HepG2 (cell line): Measurements from ENCODE around the gene ZNF415. TPM values are rescaled to one million over a fixed set of nuclear protein-coding genes. Genes with fewer than 3 reads are reported as not detected.

Source experiments
- ATAC-seq: fragments of 200-7000 bp; cut with Tn5 transposase; 3 replicates; pipeline ENCODE4 v1.9.1; 2020; ENCODE audit warnings: mild to moderate bottlenecking, moderate library complexity
- BruUV-seq: library from RNA; stranded (reverse); fragments of 400-500 nt; replicated peaks from 2 replicates; lab custom pipeline; 2021; lab: Mats Ljungman, UMichigan
- CTCF ChIA-PET: fragments of 300-600 bp; formaldehyde crosslinking; extraction: SDS; loops from one replicate; lab custom pipeline; 2021; ENCODE audit warnings: low total read pairs, inconsistent platforms, low intra/inter-chr PET ratio; lab: Yijun Ruan, JAX
- POLR2A ChIA-PET: fragments of 350-600 bp; sonication (Branson Sonifier 250); formaldehyde crosslinking; loops from one replicate; lab custom pipeline; 2020; ENCODE audit warnings: antibody characterized with exemption, inconsistent platforms; lab: Yijun Ruan, JAX
- DNase-seq: peaks from one replicate; pipeline ENCODE4 v3.0.0-alpha.2; 2015; ENCODE audit warnings: low spot score
- FAIRE-seq: peaks from 3 replicates; lab custom pipeline; 2011; peaks lifted over from hg19 to GRCh38; lab: Jason Lieb, UNC
- H2AFZ ChIP-seq: one replicate; pipeline ENCODE4 v1.6.1; 2011; ENCODE audit warnings: low read length, inconsistent platforms
- H3K27ac ChIP-seq: fragments of 300-600 bp; 3 replicates; pipeline ENCODE4 v1.8.0; 2011; ENCODE audit warnings: mixed run types, mild to moderate bottlenecking, mixed read lengths, low read length, inconsistent platforms; ENCODE audit not compliant: insufficient read depth; ENCODE audit errors: extremely low read length
- H3K27me3 ChIP-seq, 2 experiments: fragments of 200-600 bp in 1 of 2; 2 replicates in 1 of 2; 3 replicates in 1 of 2; pipeline versions ENCODE4 v1.6.0 to v1.8.0; 2011; ENCODE audit warnings: low read length in 2 of 2, mild to moderate bottlenecking in 2 of 2, moderate library complexity in 2 of 2, inconsistent platforms in 1 of 2; ENCODE audit not compliant: insufficient read depth in 2 of 2, control insufficient read depth in 1 of 2
- H3K36me3 ChIP-seq, 2 experiments: fragments of 200-600 bp in 1 of 2; replicated peaks in 1 of 2; 2 replicates in 1 of 2; 3 replicates in 1 of 2; pipeline versions ENCODE4 v1.5.1 to v1.8.0; 2011; ENCODE audit warnings: low read length in 2 of 2, inconsistent platforms in 1 of 2; ENCODE audit not compliant: insufficient read depth in 2 of 2, control insufficient read depth in 1 of 2
- H3K4me1 ChIP-seq: 2 replicates; pipeline ENCODE4 v1.5.1; 2012; ENCODE audit warnings: low read length, inconsistent platforms; ENCODE audit not compliant: insufficient read depth
- H3K4me2 ChIP-seq: 2 replicates; pipeline ENCODE4 v1.6.0; 2011; ENCODE audit warnings: low read depth, low read length, inconsistent platforms
- H3K4me3 ChIP-seq, 3 experiments: fragments of 200-600 bp in 1 of 3; sonication (generic), shearing (Covaris generic) in 1 of 3; replicated peaks in 1 of 3; 2 replicates each; pipeline ENCODE4 v1.5.1; 2011 to 2016; ENCODE audit warnings: low read length in 3 of 3, inconsistent platforms in 2 of 3, low read depth in 2 of 3, mild to moderate bottlenecking in 2 of 3, control low read depth in 1 of 3, mixed read lengths in 1 of 3; ENCODE audit not compliant: insufficient read depth in 1 of 3
- H3K79me2 ChIP-seq: one replicate; pipeline ENCODE4 v1.6.1; 2011; ENCODE audit warnings: low read length, inconsistent platforms; ENCODE audit not compliant: insufficient read depth
- H3K9ac ChIP-seq: 2 replicates; pipeline ENCODE4 v1.6.0; 2011; ENCODE audit warnings: mild to moderate bottlenecking, low read depth, low read length, inconsistent platforms; ENCODE audit not compliant: insufficient read depth
- H3K9me3 ChIP-seq: 2 replicates; pipeline ENCODE4 v1.5.1; 2012; ENCODE audit warnings: mild to moderate bottlenecking, low read length
- H4K20me1 ChIP-seq: 2 replicates; pipeline ENCODE4 v1.6.0; 2011; ENCODE audit warnings: inconsistent platforms, mild to moderate bottlenecking, low read length, moderate library complexity; ENCODE audit not compliant: insufficient read depth
- CENPT ChIP-seq: sonication (generic); formaldehyde crosslinking; IDR thresholded peaks from 2 replicates; pipeline ENCODE4 v1.8.0; 2022; ENCODE audit warnings: low read depth, mild to moderate bottlenecking, moderate library complexity, missing genetic modification reagents
- FOSL2 ChIP-seq: sonication (generic); formaldehyde crosslinking; IDR thresholded peaks from 2 replicates; pipeline ENCODE4 v1.4.0; 2020; ENCODE audit warnings: missing genetic modification reagents
- GZF1 ChIP-seq: sonication (generic); formaldehyde crosslinking; IDR thresholded peaks from 2 replicates; pipeline ENCODE4 v1.5.1; 2020; ENCODE audit warnings: mild to moderate bottlenecking, missing genetic modification reagents
- HOXA5 ChIP-seq: sonication (generic); formaldehyde crosslinking; IDR thresholded peaks from 2 replicates; pipeline ENCODE4 v1.4.0; 2020; ENCODE audit warnings: missing genetic modification reagents
- KDM4B ChIP-seq: sonication (generic); formaldehyde crosslinking; IDR thresholded peaks from 2 replicates; pipeline ENCODE4 v1.4.0; 2020; ENCODE audit warnings: missing genetic modification reagents
- MAFK ChIP-seq, 2 experiments: IDR thresholded peaks in 1 of 2; conservative IDR thresholded peaks in 1 of 2; 2 replicates each; pipeline ENCODE4 v1.6.1; 2011; ENCODE audit warnings: improper control_type of control experiment in 2 of 2, low read length in 2 of 2
- POLR2AphosphoS2 ChIP-seq: IDR thresholded peaks from 2 replicates; pipeline ENCODE4 v1.6.1; 2011; ENCODE audit warnings: low read depth, low read length, improper control_type of control experiment
- SALL1 ChIP-seq: sonication (generic); formaldehyde crosslinking; IDR thresholded peaks from 2 replicates; pipeline ENCODE4 v1.8.0; 2022; ENCODE audit warnings: mild to moderate bottlenecking, missing genetic modification reagents
- ZFYVE20 ChIP-seq: sonication (generic); formaldehyde crosslinking; IDR thresholded peaks from 2 replicates; pipeline ENCODE4 v1.8.0; 2023; ENCODE audit warnings: low read depth, mild to moderate bottlenecking, moderate library complexity, missing genetic modification reagents, borderline replicate concordance
- ZNF644 ChIP-seq: IDR thresholded peaks from 2 replicates; pipeline ENCODE4 v1.6.1; 2016; ENCODE audit warnings: low read depth
- WGBS: methylation state at CpG from one replicate; pipeline ENCODE4 v1.1.6; 2017; ENCODE audit warnings: low lambda C conversion rate; 5-methylcytosine and 5-hydroxymethylcytosine counted together
- in situ Hi-C: cut with HindIII; loops from 2 replicates; pipeline ENCODE4 v1.10.0; 2017; ENCODE audit warnings: low pct_unique_long_range_greater_than_20kb; ENCODE audit not compliant: extremely low pct_ligation_motif_present
- intact Hi-C: fragments of 100-400 bp; cut with micrococcal nuclease; formaldehyde crosslinking; loops from one replicate; pipeline ENCODE4 v1.10.0; 2022; ENCODE audit not compliant: unreplicated experiment
- polyA plus RNA-seq, 8 experiments: library from polyadenylated mRNA; depleted of rRNA in 3 of 8; stranded (reverse) in 7 of 8; unstranded in 1 of 8; fragments of >200 nt; fragmentation: Illumina TruSeq in 4 of 8; extraction: Trizol in 4 of 8; gene quantifications; 2 replicates each; pipeline versions ENCODE4 v1.2.1 to v1.2.3, GENCODE V29; 2011 to 2016; ENCODE audit warnings: low read depth in 4 of 8, missing spikeins in 1 of 8, mixed read lengths in 1 of 8; ENCODE audit not compliant: insufficient read depth in 1 of 8
- total RNA-seq, 5 experiments: library from RNA; depleted of rRNA; stranded (reverse); fragments of >200 nt; fragmentation: Illumina TruSeq; extraction: Trizol; gene quantifications; 2 replicates each; pipeline ENCODE4 v1.2.3, GENCODE V29; 2016; ENCODE audit warnings: low read depth in 1 of 5
- TF ChIP-seq, protein P1 (sequence below): sonication (generic); formaldehyde crosslinking; IDR thresholded peaks from 2 replicates; pipeline ENCODE4 v1.4.0; 2020; ENCODE audit warnings: low read depth, mild to moderate bottlenecking, missing genetic modification reagents
- TF ChIP-seq, protein P2 (sequence below): sonication (generic); formaldehyde crosslinking; IDR thresholded peaks from 2 replicates; pipeline ENCODE4 v1.4.0; 2020; ENCODE audit warnings: mild to moderate bottlenecking, low read depth, missing genetic modification reagents
- TF ChIP-seq, protein P3 (sequence below): sonication (generic); formaldehyde crosslinking; IDR thresholded peaks from 2 replicates; pipeline ENCODE4 v1.8.0; 2022; ENCODE audit warnings: missing genetic modification reagents, mild to moderate bottlenecking, borderline replicate concordance

ZNF415 gene
- total and polyA plus RNA-seq, 2 of the 13 experiments (the other 11 are each of a cell fraction or from before 2014, with no cell fraction given): 0.15 to 0.17 TPM

DNA sequence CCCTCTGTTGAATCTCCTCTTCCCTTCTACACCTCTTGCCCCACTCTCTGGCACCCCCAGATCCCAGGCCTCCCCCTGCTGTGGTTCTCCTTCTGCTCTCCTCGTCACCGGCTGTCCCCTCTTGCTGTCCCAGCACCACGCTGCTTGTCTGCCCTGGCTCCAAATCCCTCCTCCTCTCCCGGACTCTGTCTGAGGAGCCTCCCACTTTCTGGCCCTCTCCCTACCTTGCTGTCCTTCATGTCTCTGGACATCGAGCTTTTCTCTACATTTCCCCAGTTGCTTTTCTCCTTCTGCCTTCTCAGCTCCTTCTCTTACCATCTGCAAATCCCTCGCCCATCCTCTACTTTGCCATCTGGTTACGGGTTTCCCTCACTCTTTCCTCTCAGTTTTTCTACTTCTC lies 24.9 kb upstream of the ZNF415 start (continued):
- no peak for TF ChIP-seq GZF1 (CRISPR knock-in tag)

DNA sequence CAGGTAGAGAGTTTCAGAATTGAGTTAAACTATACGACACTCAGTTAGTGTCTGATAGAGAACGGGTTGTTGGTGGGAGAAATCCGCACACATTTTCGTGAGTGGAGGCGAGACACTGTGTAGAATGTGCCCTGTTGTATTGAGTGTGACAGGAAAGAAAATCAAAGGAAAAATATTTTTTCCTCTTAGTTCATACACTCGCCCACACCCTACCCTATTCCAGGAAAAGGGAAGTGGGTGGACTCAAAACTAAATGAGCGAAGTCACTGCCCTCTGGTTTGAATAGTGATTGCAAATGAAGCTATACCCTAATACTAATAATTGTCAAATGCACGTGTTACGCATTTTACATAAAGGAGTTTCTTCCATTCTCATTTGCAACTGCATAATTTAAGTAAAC lies 24.1 kb upstream of the ZNF415 start:
- H3K4me1 ChIP-seq: peaks cover 14% of the 10 kb centered on the region; the same call in 1 of the 2 replicates
- in situ Hi-C loops (no loop called here), intact Hi-C loops (no loop called here)
- H3K9ac ChIP-seq: no peak overlapping the region
- no peaks in the 10 kb centered on the region for H3K36me3 ChIP-seq
- no peak overlapping the region for H3K4me2 ChIP-seq
- no peak overlapping the region for H3K27ac ChIP-seq
- TF ChIP-seq FOSL2 (CRISPR knock-in tag): no peak
- TF ChIP-seq POLR2AphosphoS2: no peak
- TF ChIP-seq ZFYVE20 (CRISPR knock-in tag): no peak
- TF ChIP-seq, protein P1, sequence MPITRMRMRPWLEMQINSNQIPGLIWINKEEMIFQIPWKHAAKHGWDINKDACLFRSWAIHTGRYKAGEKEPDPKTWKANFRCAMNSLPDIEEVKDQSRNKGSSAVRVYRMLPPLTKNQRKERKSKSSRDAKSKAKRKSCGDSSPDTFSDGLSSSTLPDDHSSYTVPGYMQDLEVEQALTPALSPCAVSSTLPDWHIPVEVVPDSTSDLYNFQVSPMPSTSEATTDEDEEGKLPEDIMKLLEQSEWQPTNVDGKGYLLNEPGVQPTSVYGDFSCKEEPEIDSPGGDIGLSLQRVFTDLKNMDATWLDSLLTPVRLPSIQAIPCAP (CRISPR knock-in tag): no peak
- no peak for TF ChIP-seq MAFK (conservative IDR thresholded peaks at IDR 0.05 in 1 of 2, IDR thresholded peaks at IDR 0.05 in 1 of 2; ENCODE audit: low read length in 2 of 2)
- TF ChIP-seq SALL1 (CRISPR knock-in tag): no peak
- no peak for TF ChIP-seq CENPT (CRISPR knock-in tag)
- TF ChIP-seq, protein P2, sequence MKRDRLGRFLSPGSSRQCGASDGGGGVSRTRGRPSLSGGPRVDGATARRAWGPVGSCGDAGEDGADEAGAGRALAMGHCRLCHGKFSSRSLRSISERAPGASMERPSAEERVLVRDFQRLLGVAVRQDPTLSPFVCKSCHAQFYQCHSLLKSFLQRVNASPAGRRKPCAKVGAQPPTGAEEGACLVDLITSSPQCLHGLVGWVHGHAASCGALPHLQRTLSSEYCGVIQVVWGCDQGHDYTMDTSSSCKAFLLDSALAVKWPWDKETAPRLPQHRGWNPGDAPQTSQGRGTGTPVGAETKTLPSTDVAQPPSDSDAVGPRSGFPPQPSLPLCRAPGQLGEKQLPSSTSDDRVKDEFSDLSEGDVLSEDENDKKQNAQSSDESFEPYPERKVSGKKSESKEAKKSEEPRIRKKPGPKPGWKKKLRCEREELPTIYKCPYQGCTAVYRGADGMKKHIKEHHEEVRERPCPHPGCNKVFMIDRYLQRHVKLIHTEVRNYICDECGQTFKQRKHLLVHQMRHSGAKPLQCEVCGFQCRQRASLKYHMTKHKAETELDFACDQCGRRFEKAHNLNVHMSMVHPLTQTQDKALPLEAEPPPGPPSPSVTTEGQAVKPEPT (CRISPR knock-in tag): no peak
- TF ChIP-seq KDM4B (CRISPR knock-in tag): no peak
- TF ChIP-seq, protein P3, sequence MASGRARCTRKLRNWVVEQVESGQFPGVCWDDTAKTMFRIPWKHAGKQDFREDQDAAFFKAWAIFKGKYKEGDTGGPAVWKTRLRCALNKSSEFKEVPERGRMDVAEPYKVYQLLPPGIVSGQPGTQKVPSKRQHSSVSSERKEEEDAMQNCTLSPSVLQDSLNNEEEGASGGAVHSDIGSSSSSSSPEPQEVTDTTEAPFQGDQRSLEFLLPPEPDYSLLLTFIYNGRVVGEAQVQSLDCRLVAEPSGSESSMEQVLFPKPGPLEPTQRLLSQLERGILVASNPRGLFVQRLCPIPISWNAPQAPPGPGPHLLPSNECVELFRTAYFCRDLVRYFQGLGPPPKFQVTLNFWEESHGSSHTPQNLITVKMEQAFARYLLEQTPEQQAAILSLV: no peak
- no peak for TF ChIP-seq HOXA5
- TF ChIP-seq ZNF644: no peak
- ATAC-seq (no peak), DNase-seq (no peak), FAIRE-seq (no peak)
- H2AFZ ChIP-seq: no peak overlapping the region
- WGBS: 64% methylated on average over 9 of the region's 9 CpGs
- POLR2A ChIA-PET: no interaction called here
- no TSS peak for BruUV-seq
- H3K79me2 ChIP-seq: no peaks in the 10 kb centered on the region
- CTCF ChIA-PET: no interaction called here
- no peaks in the 10 kb centered on the region for H4K20me1 ChIP-seq
- no peak overlapping the region for H3K4me3 ChIP-seq
- no peaks in the 10 kb centered on the region for H3K27me3 ChIP-seq
- H3K9me3 ChIP-seq: peaks cover 21% of the 10 kb centered on the region
